NCI-H187 (cell line): ENCODE results near the gene ZNF436.
"Not testable (repeated sequence)": the region's sequence is repeated elsewhere in the genome, so short reads cannot be mapped to it uniquely, and the experiment has no call there.

Experiments used
- DNase-seq, 2 experiments: peaks; one replicate each; lab custom pipeline; 2025; lab: John Stamatoyannopoulos, UW

ZNF436 gene

GRCh38 chr1:23392125-23392855 is 22.7 kb upstream of the ZNF436 start:
- no peak for DNase-seq

GRCh38 chr1:23389837-23390321 is 20.2 kb upstream of the ZNF436 start:
- no peak for DNase-seq

- DNase-seq, result no peak
Observed at GRCh38 chr1:23387494-23387893, 17.9 kb upstream of the ZNF436 start.

DNA sequence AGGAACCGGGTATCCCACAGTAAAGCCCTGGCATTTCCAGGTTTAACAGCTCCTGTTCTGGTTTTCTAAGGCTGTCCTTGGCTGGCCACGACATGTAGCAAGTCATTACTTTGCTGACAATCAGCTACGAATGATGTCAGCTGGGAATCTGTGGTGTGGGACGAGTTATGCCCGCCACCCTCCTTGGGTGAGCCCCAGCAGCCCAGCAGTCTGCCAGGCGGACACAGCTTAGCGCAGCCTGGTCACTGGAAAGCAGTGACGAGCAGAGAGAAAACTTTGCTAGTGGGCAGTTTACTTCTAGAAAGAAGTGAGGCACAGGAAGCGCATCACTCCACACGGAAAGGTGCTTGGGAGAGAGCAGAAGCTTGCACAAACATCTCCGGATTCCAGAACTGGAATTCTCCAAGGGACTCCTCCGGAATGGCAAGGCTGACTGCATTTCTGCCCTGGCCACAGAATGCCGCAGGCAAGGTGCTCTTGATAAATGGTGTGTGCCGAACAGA is 15.5 kb upstream of the ZNF436 start:
- no peak for DNase-seq

DNA sequence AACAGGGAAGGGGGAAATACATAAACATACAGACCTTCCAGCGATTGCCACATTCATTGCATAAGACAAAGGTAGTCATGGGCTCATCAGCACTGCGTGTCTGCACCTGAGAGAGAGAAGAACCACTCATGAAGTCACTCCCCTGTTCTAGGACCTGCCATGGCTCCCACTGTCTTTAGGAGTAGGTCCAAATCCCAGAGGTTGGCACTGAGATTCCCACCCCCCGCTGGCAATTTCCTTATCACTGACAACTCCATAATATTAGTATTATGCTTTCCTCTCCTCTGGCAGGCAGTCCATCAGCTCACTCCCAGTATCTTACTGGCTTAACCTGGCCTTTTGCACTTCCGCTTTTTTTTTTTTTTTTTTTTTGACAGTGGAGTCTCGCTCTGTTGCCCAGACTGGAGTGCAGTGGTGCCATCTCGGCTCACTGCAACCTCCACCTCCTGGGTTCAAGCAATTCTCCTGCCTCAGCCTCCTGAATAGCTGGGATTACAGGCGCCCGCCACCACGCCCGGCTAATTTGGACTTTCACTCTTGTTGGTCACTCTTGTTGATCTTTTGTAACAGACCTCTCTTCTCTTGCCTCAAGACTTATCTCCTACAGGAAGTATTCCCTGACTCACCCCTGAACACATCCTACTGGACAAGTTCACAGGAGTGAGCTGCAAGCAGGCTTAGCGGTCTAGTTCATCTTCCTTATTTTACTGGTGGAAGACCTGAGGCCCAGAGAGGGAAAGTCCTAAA is 14.8 kb upstream of the ZNF436 start:
- no peak for DNase-seq

- no peak for DNase-seq
Observed at GRCh38 chr1:23383577-23384311, 14.1 kb upstream of the ZNF436 start.

- DNase-seq, result no peak
Observed at GRCh38 chr1:23381233-23381885, 11.7 kb upstream of the ZNF436 start.

GRCh38 chr1:23380719-23381118 is 11.1 kb upstream of the ZNF436 start:
- DNase-seq, result no peak

- DNase-seq, result not testable (repeated sequence)
Observed at GRCh38 chr1:23380236-23380635, 10.6 kb upstream of the ZNF436 start.

GRCh38 chr1:23376890-23377811 is 7.5 kb upstream of the ZNF436 start:
- no peak for DNase-seq

GRCh38 chr1:23374079-23374735 is 4.6 kb upstream of the ZNF436 start:
- not testable (repeated sequence) for DNase-seq

GRCh38 chr1:23371987-23372880 is 2.6 kb upstream of the ZNF436 start:
- DNase-seq, result no peak

DNA sequence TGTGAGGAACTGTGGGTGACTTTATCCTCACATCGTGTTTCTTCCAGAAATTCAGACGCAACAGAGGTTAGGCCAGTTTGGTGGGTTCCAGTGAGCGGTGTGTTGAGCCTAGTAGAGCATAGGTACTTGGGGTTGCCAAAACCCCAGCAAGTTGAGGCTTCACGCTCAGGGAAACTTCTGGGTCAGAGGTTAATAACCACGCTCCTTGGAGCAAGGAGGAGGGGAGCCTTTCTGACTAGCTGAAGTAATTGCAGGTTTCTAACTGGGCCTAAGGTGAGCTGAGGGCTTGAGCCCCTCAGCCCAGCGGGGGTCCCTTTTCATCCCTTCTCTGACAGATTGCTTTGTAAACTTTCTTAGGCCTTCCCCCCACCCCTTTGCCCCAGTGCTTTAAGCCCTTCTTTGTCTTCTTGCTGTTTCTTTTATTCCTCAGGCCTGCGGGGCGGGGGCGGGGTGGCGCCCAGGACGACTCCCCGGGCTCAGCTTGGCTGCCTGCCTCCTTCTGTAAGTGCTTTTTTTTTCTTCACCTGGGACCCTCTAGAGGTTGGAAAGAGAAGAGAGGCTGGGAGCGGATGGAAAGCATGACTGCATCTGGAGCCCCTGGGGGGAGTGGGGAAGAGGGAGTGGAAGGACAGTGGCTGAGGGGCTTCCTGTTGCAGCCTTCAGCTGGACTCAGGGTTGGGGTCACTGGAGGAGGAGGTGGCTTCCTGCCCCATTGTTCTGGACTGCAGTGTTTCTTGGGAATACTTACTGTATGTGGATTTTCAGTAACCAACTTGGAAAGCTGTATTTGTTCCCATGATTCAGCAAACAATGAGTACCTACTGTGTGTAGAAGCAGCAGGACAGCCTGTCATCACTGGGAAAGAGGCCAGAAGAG is 1.3 kb upstream of the ZNF436 start:
- DNase-seq, result no peak

GRCh38 chr1:23370330-23370708 is 683 bp upstream of the ZNF436 start:
- no peak for DNase-seq

GRCh38 chr1:23368562-23369334 is 888 bp downstream of the ZNF436 start:
- peak; percentile 60 to 79 for DNase-seq

- peak; percentile 94 to 97 for DNase-seq
Observed at GRCh38 chr1:23367791-23368561, 1.7 kb downstream of the ZNF436 start.

DNA sequence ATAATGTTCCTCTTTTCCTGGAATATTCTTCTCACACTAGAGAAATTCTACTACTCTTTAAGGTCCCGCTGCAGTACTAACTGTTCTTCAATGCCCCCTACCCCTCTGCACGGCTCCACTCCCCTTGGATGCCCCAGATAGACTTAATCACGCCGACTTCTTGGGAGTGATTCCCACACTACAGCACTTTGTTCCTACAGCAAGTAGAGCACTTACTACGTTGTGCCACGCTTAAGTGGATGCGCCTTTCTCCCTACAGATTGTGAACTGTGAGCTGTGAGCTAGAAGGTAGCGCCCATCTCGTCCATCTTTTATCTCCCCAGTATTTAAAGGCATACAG is 2.2 kb downstream of the ZNF436 start:
- no peak for DNase-seq
